DMS79 (cell line): ENCODE results near the gene SETD4.

Experiments used
- DNase-seq: peaks from one replicate; lab custom pipeline; 2025; lab: John Stamatoyannopoulos, UW

Gene SETD4

DNA sequence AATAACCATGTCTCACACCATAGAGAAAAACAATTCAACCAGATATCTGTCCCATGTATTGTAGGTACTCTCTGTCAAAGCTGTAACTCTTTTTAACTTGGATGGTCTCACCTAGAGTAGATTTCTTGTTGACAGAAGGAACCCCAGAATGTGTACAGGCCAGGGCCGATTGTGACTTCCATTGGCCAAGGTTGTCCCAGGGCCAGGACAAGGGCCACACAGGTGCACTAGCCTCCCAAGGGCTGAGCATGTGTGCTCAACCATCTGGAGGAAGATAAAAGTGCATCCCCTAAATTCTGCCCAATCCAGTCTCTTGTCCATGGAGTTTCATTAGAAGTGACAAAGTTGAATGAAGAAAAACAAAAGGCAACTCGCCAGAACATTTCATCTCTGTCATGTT lies 51.8 kb downstream of the SETD4 start:
- DNase-seq = no peak

DNA sequence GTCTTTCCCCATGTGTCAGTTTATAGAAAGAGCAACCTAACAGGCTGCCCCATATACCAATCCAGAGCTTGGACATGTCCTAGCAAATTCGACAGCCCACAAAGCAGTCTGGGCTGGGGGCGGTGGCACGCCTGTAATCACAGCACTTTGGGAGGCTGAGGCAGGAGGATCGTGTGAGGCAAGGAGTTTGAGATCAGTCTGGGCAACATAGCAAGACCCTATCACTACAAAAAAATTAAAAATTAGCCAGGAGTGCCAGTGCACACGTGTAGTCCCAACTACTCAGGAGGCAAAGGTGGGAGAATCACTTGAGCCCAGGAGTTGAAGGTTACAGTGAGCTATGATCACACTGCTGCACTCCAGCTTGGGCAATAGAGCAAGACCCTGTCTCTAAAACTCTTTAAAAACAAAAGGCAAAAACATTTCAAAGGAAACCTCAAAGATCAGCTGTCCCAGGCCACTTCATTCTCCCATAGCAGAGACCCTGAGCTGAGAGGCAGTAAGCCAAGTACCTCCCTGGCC lies 54.4 kb downstream of the SETD4 start:
- DNase-seq = no peak

DNA sequence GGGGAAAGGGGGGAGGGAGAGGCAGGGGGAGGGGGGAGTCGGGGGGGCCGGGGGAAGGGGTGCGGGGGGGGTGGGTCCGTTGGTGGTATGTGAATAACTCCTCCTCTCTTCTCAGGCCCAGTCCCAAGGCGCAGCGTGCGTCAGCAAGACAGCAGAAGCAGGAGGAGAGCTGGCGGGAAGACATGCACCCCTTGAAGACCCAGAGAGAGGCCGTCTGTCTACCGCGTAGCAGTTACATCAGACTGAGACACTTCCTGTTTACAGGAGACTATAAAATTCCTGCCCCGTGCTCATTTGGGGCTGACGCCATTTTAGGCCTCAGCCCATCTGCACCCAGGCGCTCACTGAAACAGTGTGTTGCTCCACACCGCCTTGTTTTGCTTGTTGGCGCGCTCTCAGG lies 55.3 kb downstream of the SETD4 start:
- DNase-seq = no peak

- DNase-seq = no peak
Measured at GRCh38 chr21:36004441-36004840, 55.9 kb downstream of the SETD4 start.

- no peak for DNase-seq
Measured at GRCh38 chr21:36003776-36004175, 56.5 kb downstream of the SETD4 start.

- no peak for DNase-seq
Measured at GRCh38 chr21:35996217-35996616, 64.1 kb downstream of the SETD4 start.

DNA sequence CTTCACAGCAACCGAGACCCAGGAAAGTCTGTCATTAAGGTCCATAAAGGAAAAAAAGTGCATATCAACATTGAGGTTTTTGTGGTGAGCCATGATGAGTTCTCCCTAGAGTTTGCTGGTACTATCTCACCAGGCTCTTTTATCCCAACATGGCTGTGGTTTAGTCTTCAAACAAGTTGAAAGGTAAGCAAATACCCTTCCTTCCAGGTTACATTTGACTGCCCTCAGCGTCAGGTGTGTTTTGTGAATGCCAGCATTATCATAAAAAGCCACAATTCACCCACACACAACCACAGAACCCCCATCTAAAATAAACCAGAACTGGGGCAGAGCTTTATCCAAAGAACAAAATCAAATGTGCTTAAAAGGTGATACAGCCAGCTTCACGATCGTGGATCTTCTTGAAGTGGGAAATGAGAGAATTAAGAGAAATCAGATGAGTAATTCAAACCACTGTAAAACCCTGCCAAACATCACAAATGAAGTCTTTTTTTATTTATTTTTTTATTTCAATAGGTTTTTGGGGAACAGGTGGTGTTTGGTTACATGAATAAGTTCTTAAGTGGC lies 64.7 kb downstream of the SETD4 start:
- peak; percentile 78 for DNase-seq

DNA sequence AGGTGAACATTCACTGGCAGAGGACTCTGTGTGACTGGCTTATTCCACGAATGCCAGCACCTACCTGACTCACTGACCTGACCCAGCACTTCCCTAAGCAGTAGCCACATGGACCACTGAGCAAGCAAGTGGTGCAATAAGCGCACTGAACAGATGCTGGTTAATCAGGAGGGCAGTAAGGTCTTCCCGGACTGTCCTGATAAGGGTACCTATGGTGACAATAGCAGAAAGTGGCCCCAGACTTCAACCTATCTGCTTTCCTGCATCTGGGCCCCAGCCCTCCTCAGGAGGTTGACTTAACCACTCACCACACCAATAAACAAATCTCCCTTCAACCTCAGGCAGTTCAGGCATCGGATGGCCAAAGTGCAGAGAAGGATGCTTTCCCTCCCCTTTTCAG lies 65.7 kb downstream of the SETD4 start:
- no peak for DNase-seq

DNA sequence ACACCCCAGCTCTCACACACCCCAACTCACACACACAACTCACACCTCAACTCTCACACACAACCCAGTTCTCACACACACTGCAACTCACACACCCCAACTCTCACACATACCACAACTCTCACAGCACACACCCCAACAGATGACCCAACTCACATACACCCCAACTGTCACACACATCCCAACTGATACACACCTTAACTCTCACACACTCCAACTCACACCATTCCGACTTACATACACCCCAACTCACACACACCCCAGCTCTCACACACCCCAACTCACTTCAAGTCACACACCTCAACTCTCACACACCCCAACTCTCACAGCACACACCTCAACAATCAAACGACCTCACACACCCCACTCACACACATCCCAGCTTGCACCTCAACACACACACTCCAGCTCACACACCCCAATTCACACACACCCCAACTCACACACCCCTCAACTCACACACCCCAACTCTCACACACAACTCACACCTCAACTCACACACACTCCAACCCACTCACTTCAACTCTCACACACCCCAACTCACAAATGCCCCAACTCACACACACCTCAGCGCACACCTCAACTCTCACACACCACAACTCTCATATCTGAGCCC lies 66.3 kb downstream of the SETD4 start:
- DNase-seq = no peak

- no peak for DNase-seq
Measured at GRCh38 chr21:35991131-35991530, 69.2 kb downstream of the SETD4 start.

GRCh38 chr21:35990609-35991008 lies 69.7 kb downstream of the SETD4 start:
- no peak for DNase-seq

DNA sequence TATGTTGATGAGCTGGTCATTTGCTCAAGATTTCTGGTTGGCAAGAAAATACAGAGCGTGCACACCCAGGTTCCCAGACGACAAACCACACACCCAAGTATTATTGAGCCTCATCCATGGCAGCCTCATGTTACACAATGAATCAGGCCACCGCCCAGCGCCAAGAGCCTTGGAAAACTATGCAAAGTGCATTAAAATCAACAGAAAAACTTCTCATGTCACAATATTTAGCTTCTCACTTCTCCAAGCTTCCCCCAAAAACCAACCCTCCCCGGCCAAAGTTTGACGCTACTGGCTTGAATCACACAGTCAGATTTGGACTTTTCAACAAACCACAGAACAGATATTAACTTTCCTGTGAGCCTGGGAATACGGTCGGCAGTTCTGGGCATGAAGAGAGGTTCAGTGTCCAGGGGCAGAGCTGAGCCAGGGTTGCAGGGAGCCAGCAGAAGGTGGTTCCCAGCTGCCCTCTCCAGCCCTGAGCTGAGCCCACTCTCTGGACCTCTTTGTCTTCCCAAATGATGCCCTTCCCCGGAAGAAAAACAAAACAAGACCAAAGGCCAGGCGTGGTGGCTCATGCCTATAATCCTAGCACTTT lies 71.1 kb downstream of the SETD4 start:
- no peak for DNase-seq

DNA sequence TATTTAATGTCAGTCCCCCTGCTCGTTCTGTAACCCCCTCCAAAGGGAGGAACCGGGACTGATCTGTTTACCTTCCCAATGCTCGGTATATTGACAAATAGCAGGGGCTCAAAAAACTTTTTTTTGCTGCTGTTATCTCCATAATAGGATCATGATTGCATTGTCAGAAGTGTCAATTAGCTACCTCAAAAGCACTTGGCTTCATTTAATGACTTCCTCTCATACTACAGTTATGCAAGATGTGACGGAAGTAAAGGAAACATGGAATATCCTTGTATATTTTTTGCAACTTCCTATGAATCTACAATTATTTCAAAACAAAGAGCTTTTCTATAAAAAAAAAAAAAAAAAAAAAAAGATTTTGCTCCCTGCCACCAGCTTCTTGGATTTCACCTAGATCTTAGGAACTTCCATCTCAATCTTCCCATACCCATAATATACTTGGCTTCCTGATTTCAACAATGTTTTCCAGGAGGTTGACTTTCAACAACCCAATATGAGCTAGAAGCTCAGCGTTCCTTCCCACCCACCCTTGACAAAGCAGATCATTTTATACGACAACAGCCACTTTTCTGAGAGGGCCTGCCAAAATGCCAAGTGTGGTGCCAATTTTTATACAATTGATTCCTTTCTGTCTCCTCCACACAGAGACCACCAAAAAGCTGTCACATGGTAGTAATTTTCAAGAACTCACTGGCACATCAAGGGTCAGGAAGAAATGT lies 71.7 kb downstream of the SETD4 start:
- DNase-seq = peak; percentile 70

GRCh38 chr21:35987475-35987874 lies 72.9 kb downstream of the SETD4 start:
- peak; percentile 70 for DNase-seq

GRCh38 chr21:35984654-35985361 lies 75.5 kb downstream of the SETD4 start:
- no peak for DNase-seq
